NCI-H460 (cell line): ENCODE data around the gene SLC25A21. TPM values are rescaled to one million over a fixed set of nuclear protein-coding genes. Genes with fewer than 3 reads are reported as not detected.
"Not testable (repeated sequence)": the region's sequence is repeated elsewhere in the genome, so short reads cannot be mapped to it uniquely, and the experiment has no call there.

ENCODE experiments used
- DNase-seq: peaks from one replicate; pipeline ENCODE4 v3.0.0-alpha.2; 2016; ENCODE audit warnings: low read depth; ENCODE audit errors: extremely low read depth
- total RNA-seq: library from RNA; depleted of rRNA; stranded (reverse); fragments of >200 nt; shearing (Covaris generic); gene quantifications from 2 replicates; pipeline ENCODE4 v1.2.3, GENCODE V29; 2014

SLC25A21 gene
- total RNA-seq, 1 experiment from 2014 or later: 1.7 TPM

- DNase-seq: no peak
Observed at GRCh38 chr14:36900846-36901245, 271.6 kb downstream of the SLC25A21 start.

GRCh38 chr14:36896300-36896699, 276.1 kb downstream of the SLC25A21 start:
- not testable (repeated sequence) for DNase-seq

GRCh38 chr14:36884049-36884448, 288.4 kb downstream of the SLC25A21 start:
- no peak for DNase-seq

- DNase-seq: no peak
Observed at GRCh38 chr14:36880276-36880675, 292.1 kb downstream of the SLC25A21 start.

- no peak for DNase-seq
Observed at GRCh38 chr14:36879558-36879957, 292.8 kb downstream of the SLC25A21 start.

GRCh38 chr14:36874396-36875138, 297.8 kb downstream of the SLC25A21 start:
- DNase-seq: no peak

GRCh38 chr14:36870776-36871175, 301.6 kb downstream of the SLC25A21 start:
- DNase-seq: no peak

- no peak for DNase-seq
Observed at GRCh38 chr14:36869125-36869524, 303.3 kb downstream of the SLC25A21 start.

GRCh38 chr14:36866867-36867266, 305.5 kb downstream of the SLC25A21 start:
- no peak for DNase-seq

GRCh38 chr14:36863271-36863670, 309.1 kb downstream of the SLC25A21 start:
- no peak for DNase-seq

GRCh38 chr14:36862237-36862636, 310.2 kb downstream of the SLC25A21 start:
- DNase-seq: not testable (repeated sequence)

- DNase-seq: no peak
Observed at GRCh38 chr14:36860831-36861230, 311.6 kb downstream of the SLC25A21 start.

- DNase-seq: no peak
Observed at GRCh38 chr14:36859119-36859518, 313.3 kb downstream of the SLC25A21 start.

- DNase-seq: no peak
Observed at GRCh38 chr14:36857842-36858445, 314.5 kb downstream of the SLC25A21 start.

- DNase-seq: no peak
Observed at GRCh38 chr14:36857136-36857535, 315.3 kb downstream of the SLC25A21 start.

GRCh38 chr14:36856095-36856878, 316.1 kb downstream of the SLC25A21 start:
- no peak for DNase-seq

- DNase-seq: no peak
Observed at GRCh38 chr14:36855396-36855795, 317.0 kb downstream of the SLC25A21 start.

- no peak for DNase-seq
Observed at GRCh38 chr14:36852981-36853691, 319.3 kb downstream of the SLC25A21 start.

GRCh38 chr14:36848213-36848612, 324.2 kb downstream of the SLC25A21 start:
- no peak for DNase-seq

- no peak for DNase-seq
Observed at GRCh38 chr14:36847366-36847765, 325.0 kb downstream of the SLC25A21 start.
